ENCODE data around the gene TMSB10.

DNA sequence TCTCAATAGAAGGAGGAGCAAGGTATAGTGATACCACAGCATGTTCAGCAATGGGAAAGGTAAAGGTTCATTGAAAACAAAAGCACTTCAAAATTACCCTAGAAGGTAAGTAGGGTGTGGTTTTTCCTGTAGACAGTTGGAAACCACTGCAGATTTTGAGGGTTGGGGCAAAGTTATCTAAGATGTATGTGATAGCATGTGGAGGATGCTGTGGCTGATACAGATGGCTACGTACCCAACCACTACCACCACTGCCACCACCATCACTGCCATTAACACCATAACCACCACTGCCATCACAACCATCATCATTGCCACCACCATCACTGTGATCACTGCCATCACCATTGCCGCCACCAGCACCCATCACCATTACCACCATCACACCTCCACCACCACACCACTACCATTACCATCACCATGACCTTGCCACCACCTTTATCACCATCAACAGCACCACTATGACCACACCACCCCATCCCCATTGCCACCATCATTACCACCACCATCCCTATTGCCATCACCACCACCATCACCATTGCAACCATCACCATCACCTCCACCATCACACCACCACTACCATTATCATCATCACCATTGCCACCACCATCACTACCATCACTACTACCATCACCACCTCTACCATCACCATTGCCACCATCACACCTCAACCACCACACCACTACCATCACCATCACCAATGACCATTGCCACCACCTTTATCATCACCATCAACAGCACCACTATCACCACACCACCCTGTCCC lies 3.7 kb downstream of the TMSB10 start:
- TF ChIP-seq, protein P1, sequence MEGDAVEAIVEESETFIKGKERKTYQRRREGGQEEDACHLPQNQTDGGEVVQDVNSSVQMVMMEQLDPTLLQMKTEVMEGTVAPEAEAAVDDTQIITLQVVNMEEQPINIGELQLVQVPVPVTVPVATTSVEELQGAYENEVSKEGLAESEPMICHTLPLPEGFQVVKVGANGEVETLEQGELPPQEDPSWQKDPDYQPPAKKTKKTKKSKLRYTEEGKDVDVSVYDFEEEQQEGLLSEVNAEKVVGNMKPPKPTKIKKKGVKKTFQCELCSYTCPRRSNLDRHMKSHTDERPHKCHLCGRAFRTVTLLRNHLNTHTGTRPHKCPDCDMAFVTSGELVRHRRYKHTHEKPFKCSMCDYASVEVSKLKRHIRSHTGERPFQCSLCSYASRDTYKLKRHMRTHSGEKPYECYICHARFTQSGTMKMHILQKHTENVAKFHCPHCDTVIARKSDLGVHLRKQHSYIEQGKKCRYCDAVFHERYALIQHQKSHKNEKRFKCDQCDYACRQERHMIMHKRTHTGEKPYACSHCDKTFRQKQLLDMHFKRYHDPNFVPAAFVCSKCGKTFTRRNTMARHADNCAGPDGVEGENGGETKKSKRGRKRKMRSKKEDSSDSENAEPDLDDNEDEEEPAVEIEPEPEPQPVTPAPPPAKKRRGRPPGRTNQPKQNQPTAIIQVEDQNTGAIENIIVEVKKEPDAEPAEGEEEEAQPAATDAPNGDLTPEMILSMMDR (conservative IDR thresholded peaks at IDR 0.05; ENCODE audit: low read depth, low read length), result no peak
- no peak for TF ChIP-seq EZH2 (IDR thresholded peaks at IDR 0.05; ENCODE audit: borderline replicate concordance, low read depth, low read length, poor library complexity, severe bottlenecking)

All from A673 (cell line).